ENCODE results near the gene GLIS1. TPM values are rescaled to one million over a fixed set of nuclear protein-coding genes. Genes with fewer than 3 reads are reported as not detected.

The GLIS1 gene
- total and polyA plus RNA-seq, 7 donors: 0.03 to 0.40 (median 0.15) TPM

- intact Hi-C loops (cut with DNase I): loop anchor here in 1 of 2 donors (5.0 kb wide), 1 partner anchor 1733 kb away; no protein-coding TSS in a partner anchor
- WGBS, 3 donors: 59 to 67% (median 66%) methylated on average over 6 of the region's 6 CpGs
- Histone ChIP-seq H3K36me3 (ENCODE audit: insufficient read depth in 1 of 2, low read depth in 1 of 2) (no peaks in the 10 kb centered on the region), H3K9me3 (no peaks in the 10 kb centered on the region), H3K27me3 (ENCODE audit: insufficient read depth in 3 of 3, low read length in 2 of 3) (no peaks in the 10 kb centered on the region), H3K4me3 (no peak overlapping the region), H3K27ac (no peak overlapping the region), H3K4me1 (no peaks in the 10 kb centered on the region)
- TF ChIP-seq CTCF (IDR thresholded peaks at IDR 0.05): no peak
- ATAC-seq: no peak
- DNase-seq: no peak
Measured at GRCh38 chr1:53640701-53641075, 98.3 kb downstream of the GLIS1 start.

GRCh38 chr1:53639996-53640700 lies 98.8 kb downstream of the GLIS1 start:
- WGBS, 3 donors: 69 to 76% (median 72%) methylated on average over 4 of the region's 4 CpGs
- DNase-seq (no peak), ATAC-seq (no peak)
- intact Hi-C loops (cut with DNase I): loop anchor here in 1 of 2 donors (5.0 kb wide), 3 partner anchors 42 to 1733 kb away; no protein-coding TSS in a partner anchor
- no peaks in the 10 kb centered on the region for H3K9me3 ChIP-seq
- H3K4me1 ChIP-seq: no peaks in the 10 kb centered on the region
- no peaks in the 10 kb centered on the region for H3K36me3 ChIP-seq (ENCODE audit: insufficient read depth in 1 of 2, low read depth in 1 of 2)
- no peak for TF ChIP-seq CTCF (IDR thresholded peaks at IDR 0.05)
- no peak overlapping the region for H3K4me3 ChIP-seq
- H3K27ac ChIP-seq: peak overlapping the region; percentile 49
- H3K27me3 ChIP-seq (ENCODE audit: insufficient read depth in 3 of 3, low read length in 2 of 3): no peaks in the 10 kb centered on the region

- peak in 1 of 2 donors; percentile 30 for DNase-seq
Measured at GRCh38 chr1:53639251-53639763, 99.7 kb downstream of the GLIS1 start.

GRCh38 chr1:53638360-53639035 lies 100.5 kb downstream of the GLIS1 start:
- Histone ChIP-seq H3K9me3 (no peaks in the 10 kb centered on the region), H3K27ac (no peak overlapping the region), H3K27me3 (ENCODE audit: insufficient read depth in 3 of 3, low read length in 2 of 3) (no peaks in the 10 kb centered on the region), H3K4me3 (no peak overlapping the region), H3K4me1 (no peaks in the 10 kb centered on the region), H3K36me3 (ENCODE audit: insufficient read depth in 1 of 2, low read depth in 1 of 2) (no peaks in the 10 kb centered on the region)
- no peak for TF ChIP-seq CTCF (IDR thresholded peaks at IDR 0.05)
- ATAC-seq: no peak
- intact Hi-C loops (cut with DNase I): loop anchor here in 1 of 2 donors (5.0 kb wide), 2 partner anchors 44 to 114 kb away; no protein-coding TSS in a partner anchor
- no peak for DNase-seq
- WGBS, 3 donors: 73 to 89% (median 86%) methylated on average over 8 of the region's 8 CpGs

More at GRCh38 chr1:53639251-53639763, 99.7 kb downstream of the GLIS1 start:
- Histone ChIP-seq H3K4me1 (no peaks in the 10 kb centered on the region), H3K27me3 (ENCODE audit: insufficient read depth in 3 of 3, low read length in 2 of 3) (no peaks in the 10 kb centered on the region), H3K4me3 (no peak overlapping the region), H3K36me3 (ENCODE audit: insufficient read depth in 1 of 2, low read depth in 1 of 2) (no peaks in the 10 kb centered on the region), H3K9me3 (no peaks in the 10 kb centered on the region), H3K27ac (peak overlapping the region; percentile 49)
- 25 to 35% (median 27%) methylated on average over 16 of the region's 16 CpGs for WGBS, 3 donors
- peak; percentile 37 for TF ChIP-seq CTCF (IDR thresholded peaks at IDR 0.05)
- peak; percentile 93 to 95 (median 94) for ATAC-seq
- intact Hi-C loops (cut with DNase I): loop anchor here in 1 of 2 donors (5.0 kb wide), 2 partner anchors 43 to 113 kb away; no protein-coding TSS in a partner anchor
